Suprapubic skin (tissue), 4 donors: ENCODE results near the gene EEPD1. TPM values are rescaled to one million over a fixed set of nuclear protein-coding genes. Genes with fewer than 3 reads are reported as not detected.

Source experiments
- DNase-seq, 2 donors: peaks; one replicate each; pipeline ENCODE4 v3.0.0-alpha.2; 2019; ENCODE audit warnings: low spot score in 2 of 2
- H3K27ac ChIP-seq: fragments of 200-600 bp; sonication (generic); one replicate; pipeline ENCODE4 v1.5.1; 2019
- H3K27me3 ChIP-seq: fragments of 200-600 bp; sonication (generic); one replicate; pipeline ENCODE4 v1.5.1; 2019
- H3K36me3 ChIP-seq: fragments of 200-600 bp; sonication (generic); one replicate; pipeline ENCODE4 v1.5.1; 2019
- H3K4me1 ChIP-seq: fragments of 200-600 bp; sonication (generic); one replicate; pipeline ENCODE4 v1.5.1; 2019
- H3K4me3 ChIP-seq: fragments of 200-600 bp; sonication (generic); one replicate; pipeline ENCODE4 v1.5.1; 2019; ENCODE audit warnings: mild to moderate bottlenecking
- H3K9me3 ChIP-seq: fragments of 200-600 bp; sonication (generic); one replicate; pipeline ENCODE4 v1.5.1; 2019
- EP300 ChIP-seq: sonication (generic); formaldehyde crosslinking; IDR thresholded peaks from one replicate; pipeline ENCODE4 v1.6.1; 2017; ENCODE audit warnings: antibody characterized with exemption
- POLR2A ChIP-seq, 2 donors: fragments of 450-650 bp; IDR thresholded peaks; one replicate each; pipeline ENCODE4 v1.6.1; 2017; ENCODE audit warnings: antibody characterized with exemption in 2 of 2, mild to moderate bottlenecking in 2 of 2, moderate library complexity in 2 of 2
- POLR2AphosphoS5 ChIP-seq, 3 donors: sonication (generic); formaldehyde crosslinking; IDR thresholded peaks; one replicate each; pipeline ENCODE4 v1.6.1; 2017; ENCODE audit warnings: antibody characterized with exemption in 3 of 3
- WGBS: methylation state at CpG from one replicate; pipeline ENCODE4 v1.1.5; 2018; 5-methylcytosine and 5-hydroxymethylcytosine counted together
- total RNA-seq, 4 donors: library from RNA; depleted of rRNA; stranded (reverse); fragments of >200 nt; gene quantifications; one replicate each; pipeline ENCODE4 v1.1.0, GENCODE V29; 2016
- TF ChIP-seq, protein P1 (sequence below), 2 donors: fragments of 200-600 bp in 1 of 2; fragments of 450-650 bp in 1 of 2; sonication (generic) in 1 of 2; IDR thresholded peaks; one replicate each; pipeline ENCODE4 v1.5.1; 2016 to 2019; ENCODE audit warnings: antibody characterized with exemption in 2 of 2, mild to moderate bottlenecking in 1 of 2, moderate library complexity in 1 of 2

EEPD1 gene
- total RNA-seq, 4 donors from 2014 or later: 11.7 to 18.2 (median 16.1) TPM

DNA sequence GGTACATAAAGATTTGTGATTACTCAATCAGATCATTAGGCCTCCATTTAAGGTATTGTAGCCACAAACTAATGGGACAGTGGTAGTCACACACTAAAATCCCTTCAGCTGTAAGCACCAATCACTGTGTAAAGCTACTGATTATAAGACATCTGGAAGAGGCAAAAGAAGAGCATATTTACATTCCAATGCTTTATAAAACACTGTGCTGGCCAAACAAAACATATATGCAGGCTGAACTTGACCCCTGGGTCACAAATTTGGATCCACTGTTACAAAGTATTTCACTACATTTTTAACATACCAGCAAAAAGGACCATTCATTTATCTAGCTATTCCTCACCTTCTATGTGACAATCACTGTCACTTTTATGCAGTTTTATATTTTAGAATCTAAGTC lies 195.2 kb downstream of the EEPD1 start:
- H3K36me3 ChIP-seq: no peaks in the 10 kb centered on the region
- TF ChIP-seq POLR2A (IDR thresholded peaks at IDR 0.05) (no peak), POLR2AphosphoS5 (IDR thresholded peaks at IDR 0.05) (no peak), EP300 (no peak)
- TF ChIP-seq, protein P1, sequence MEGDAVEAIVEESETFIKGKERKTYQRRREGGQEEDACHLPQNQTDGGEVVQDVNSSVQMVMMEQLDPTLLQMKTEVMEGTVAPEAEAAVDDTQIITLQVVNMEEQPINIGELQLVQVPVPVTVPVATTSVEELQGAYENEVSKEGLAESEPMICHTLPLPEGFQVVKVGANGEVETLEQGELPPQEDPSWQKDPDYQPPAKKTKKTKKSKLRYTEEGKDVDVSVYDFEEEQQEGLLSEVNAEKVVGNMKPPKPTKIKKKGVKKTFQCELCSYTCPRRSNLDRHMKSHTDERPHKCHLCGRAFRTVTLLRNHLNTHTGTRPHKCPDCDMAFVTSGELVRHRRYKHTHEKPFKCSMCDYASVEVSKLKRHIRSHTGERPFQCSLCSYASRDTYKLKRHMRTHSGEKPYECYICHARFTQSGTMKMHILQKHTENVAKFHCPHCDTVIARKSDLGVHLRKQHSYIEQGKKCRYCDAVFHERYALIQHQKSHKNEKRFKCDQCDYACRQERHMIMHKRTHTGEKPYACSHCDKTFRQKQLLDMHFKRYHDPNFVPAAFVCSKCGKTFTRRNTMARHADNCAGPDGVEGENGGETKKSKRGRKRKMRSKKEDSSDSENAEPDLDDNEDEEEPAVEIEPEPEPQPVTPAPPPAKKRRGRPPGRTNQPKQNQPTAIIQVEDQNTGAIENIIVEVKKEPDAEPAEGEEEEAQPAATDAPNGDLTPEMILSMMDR (IDR thresholded peaks at IDR 0.05): no peak
- H3K27me3 ChIP-seq: no peaks in the 10 kb centered on the region
- H3K4me1 ChIP-seq: peaks cover 2% of the 10 kb centered on the region
- no peaks in the 10 kb centered on the region for H3K9me3 ChIP-seq
- H3K27ac ChIP-seq: no peak overlapping the region
- no peak overlapping the region for H3K4me3 ChIP-seq
- no peak for DNase-seq

- Histone ChIP-seq H3K4me1 (peaks cover 2% of the 10 kb centered on the region), H3K27me3 (no peaks in the 10 kb centered on the region), H3K9me3 (no peaks in the 10 kb centered on the region), H3K36me3 (no peaks in the 10 kb centered on the region), H3K27ac (no peak overlapping the region), H3K4me3 (no peak overlapping the region)
- TF ChIP-seq, protein P1 (IDR thresholded peaks at IDR 0.05): no peak
- TF ChIP-seq EP300 (no peak), POLR2A (IDR thresholded peaks at IDR 0.05) (no peak), POLR2AphosphoS5 (IDR thresholded peaks at IDR 0.05) (no peak)
- no peak for DNase-seq
- 98% methylated on average over 3 of the region's 3 CpGs for WGBS
Measured at GRCh38 chr7:36348771-36349170, 195.7 kb downstream of the EEPD1 start.

GRCh38 chr7:36349626-36350025 lies 196.6 kb downstream of the EEPD1 start:
- TF ChIP-seq POLR2AphosphoS5 (IDR thresholded peaks at IDR 0.05) (no peak), POLR2A (IDR thresholded peaks at IDR 0.05) (no peak), EP300 (no peak)
- TF ChIP-seq, protein P1 (IDR thresholded peaks at IDR 0.05): no peak
- Histone ChIP-seq H3K4me1 (peaks cover 2% of the 10 kb centered on the region), H3K4me3 (no peak overlapping the region), H3K36me3 (no peaks in the 10 kb centered on the region), H3K27me3 (no peaks in the 10 kb centered on the region), H3K9me3 (no peaks in the 10 kb centered on the region), H3K27ac (no peak overlapping the region)
- WGBS: 60% methylated on average over 2 of the region's 2 CpGs
- DNase-seq: no peak

Other genes with a start within 250 kb of the EEPD1 start
- 10 to 100 TPM; 10.1 to 33.5 (median 17.9) TPM for gene ANLN, start 236.6 kb downstream of the EEPD1 start, total RNA-seq